ENCODE measurements around the gene FRY.

GRCh38 chr13:32159137-32159869 lies 127.7 kb downstream of the FRY start:
- TF ChIP-seq CTCF (conservative IDR thresholded peaks at IDR 0.05; ENCODE audit: low read length) (no peak), EZH2phosphoT487 (IDR thresholded peaks at IDR 0.05; ENCODE audit: borderline replicate concordance, low read depth, low read length) (no peak)
